ENCODE results near the gene PMAIP1. TPM values are rescaled to one million over a fixed set of nuclear protein-coding genes. Genes with fewer than 3 reads are reported as not detected.

PMAIP1 gene
- total and polyA plus RNA-seq, 12 donors: 0.18 to 1.8 (median 0.35) TPM; not detected in 3

GRCh38 chr18:59916746-59917145 lies 16.9 kb downstream of the PMAIP1 start:
- no peak overlapping the region for H3K27ac ChIP-seq
- no peak for TF ChIP-seq CTCF (IDR thresholded peaks at IDR 0.05)
- peaks cover 0 to 23% (median 0%) of the 10 kb centered on the region in 9 donors for H3K4me1 ChIP-seq
- WGBS, 2 donors: 85 to 93% methylated on average over 3 of the region's 3 CpGs
- intact Hi-C loops (cut with DNase I): no loop called here
- peaks cover 0 to 7% (median 0%) of the 10 kb centered on the region in 11 donors for H3K9me3 ChIP-seq
- no peaks in the 10 kb centered on the region for H3K27me3 ChIP-seq
- DNase-seq (no peak), ATAC-seq (no peak)
- no peak overlapping the region for H3K4me3 ChIP-seq
- H3K36me3 ChIP-seq: no peaks in the 10 kb centered on the region

- intact Hi-C loops (cut with DNase I): no loop called here
- Histone ChIP-seq H3K36me3 (no peaks in the 10 kb centered on the region), H3K27me3 (peaks cover 0 to 1% (median 0%) of the 10 kb centered on the region in 7 donors), H3K9me3 (peaks cover 0 to 7% (median 0%) of the 10 kb centered on the region in 11 donors), H3K4me1 (peaks cover 0 to 20% (median 0%) of the 10 kb centered on the region in 9 donors), H3K4me3 (no peak overlapping the region), H3K27ac (peak overlapping the region in 1 of 10 donors; percentile 5)
- DNase-seq (no peak), ATAC-seq (no peak)
- no peak for TF ChIP-seq CTCF (IDR thresholded peaks at IDR 0.05)
- WGBS, 2 donors: 81 to 93% methylated on average over 5 of the region's 5 CpGs
These were observed 17.6 kb downstream of the PMAIP1 start for GRCh38 chr18:59917422-59917821.

- intact Hi-C loops (cut with DNase I): no loop called here
- DNase-seq (peak in 1 of 2 donors; percentile 28), ATAC-seq (peak; percentile 43 to 92 (median 72))
- no peaks in the 10 kb centered on the region for H3K36me3 ChIP-seq
- no peak for TF ChIP-seq CTCF (IDR thresholded peaks at IDR 0.05)
- H3K27ac ChIP-seq: peak overlapping the region in 1 of 10 donors; percentile 5
- H3K27me3 ChIP-seq: peaks cover 0 to 3% (median 0%) of the 10 kb centered on the region in 7 donors
- H3K4me3 ChIP-seq: peak overlapping the region in 1 of 10 donors; percentile 15
- H3K4me1 ChIP-seq: peaks cover 0 to 20% (median 0%) of the 10 kb centered on the region in 9 donors
- WGBS, 2 donors: 22 to 24% methylated on average over 9 of the region's 9 CpGs
- H3K9me3 ChIP-seq: peaks cover 0 to under 1% (median 0%) of the 10 kb centered on the region in 11 donors
These were observed 18.5 kb downstream of the PMAIP1 start for GRCh38 chr18:59918320-59918755.

DNA sequence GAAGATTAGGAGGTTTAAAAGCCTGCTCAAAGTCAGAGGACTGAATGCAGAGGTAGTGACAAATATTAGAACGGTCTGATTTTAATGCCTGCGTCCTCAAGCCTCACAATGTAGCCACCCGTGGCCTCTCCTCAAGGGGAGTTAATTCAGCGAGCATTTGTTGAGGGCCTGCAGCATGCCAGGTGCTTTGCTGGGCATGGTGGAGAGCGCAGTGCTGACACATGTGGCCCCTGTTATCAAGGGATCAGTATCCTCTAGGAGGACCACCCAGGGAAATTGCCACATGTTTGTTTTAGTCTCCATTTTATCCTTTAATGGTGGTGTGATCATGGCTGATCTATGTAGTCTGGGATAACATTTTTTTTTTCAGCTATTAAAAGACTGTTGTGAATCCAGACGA lies 19.2 kb downstream of the PMAIP1 start:
- no peak overlapping the region for H3K4me3 ChIP-seq
- no peaks in the 10 kb centered on the region for H3K36me3 ChIP-seq
- no peak for ATAC-seq
- no peak overlapping the region for H3K27ac ChIP-seq
- DNase-seq: no peak
- H3K4me1 ChIP-seq: peaks cover 0 to 20% (median 0%) of the 10 kb centered on the region in 9 donors
- intact Hi-C loops (cut with DNase I): no loop called here
- no peak for TF ChIP-seq CTCF (IDR thresholded peaks at IDR 0.05)
- H3K9me3 ChIP-seq: no peaks in the 10 kb centered on the region
- WGBS, 2 donors: 89 to 91% methylated on average over 6 of the region's 6 CpGs
- H3K27me3 ChIP-seq: peaks cover 0 to 3% (median 0%) of the 10 kb centered on the region in 7 donors

All from heart right ventricle (tissue), 16 donors.